Kidney epithelial cell (primary cell): ENCODE measurements around the gene UNC5CL. TPM values are rescaled to one million over a fixed set of nuclear protein-coding genes. Genes with fewer than 3 reads are reported as not detected.
A peak's percentile ranks its signal among the peaks of the same experiment; 100 is the strongest.

Experiments used
- DNase-seq: peaks from one replicate; pipeline ENCODE4 v3.0.0-alpha.2; 2010; ENCODE audit warnings: low read depth
- H3K27me3 ChIP-seq: 2 replicates; pipeline ENCODE4 v1.6.0; 2011; ENCODE audit warnings: low read length; ENCODE audit not compliant: control insufficient read depth, insufficient read depth
- H3K36me3 ChIP-seq: 2 replicates; pipeline ENCODE4 v1.5.1; 2011; ENCODE audit warnings: low read length; ENCODE audit not compliant: control insufficient read depth, insufficient read depth
- H3K4me3 ChIP-seq: 2 replicates; pipeline ENCODE4 v1.5.1; 2011; ENCODE audit warnings: low read depth, mild to moderate bottlenecking, control low read depth, low read length
- CTCF ChIP-seq: IDR thresholded peaks from 2 replicates; pipeline ENCODE4 v1.5.1; 2011; ENCODE audit warnings: mild to moderate bottlenecking, moderate library complexity, low read length, control low read depth, inconsistent platforms; ENCODE audit not compliant: insufficient read depth, poor library complexity, severe bottlenecking
- total RNA-seq: library from RNA; depleted of rRNA; stranded (reverse); fragments of >200 nt; gene quantifications from 2 replicates; pipeline ENCODE4 v1.2.3, GENCODE V29; 2015

UNC5CL gene
- total RNA-seq, 1 donor from 2014 or later, result 1.1 TPM

DNA sequence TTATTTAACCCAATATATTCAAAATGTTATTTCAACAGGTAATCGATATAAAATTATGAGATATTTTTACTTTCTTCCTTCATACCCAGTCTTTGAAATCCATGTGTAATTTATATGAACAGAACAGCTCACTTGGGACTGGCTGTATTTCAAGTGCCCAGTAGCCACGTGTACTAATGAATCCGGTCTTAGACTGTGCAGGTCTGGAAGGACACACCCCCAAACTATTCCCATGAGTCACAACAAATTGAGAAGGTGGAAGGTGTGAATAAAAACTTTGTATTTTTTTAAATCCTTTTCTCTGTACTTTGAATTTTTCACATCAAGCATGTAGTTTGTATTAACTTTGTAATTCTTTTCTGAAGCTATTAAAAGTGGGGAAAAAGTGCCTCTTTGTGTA, 2.8 kb downstream of the UNC5CL start:
- Histone ChIP-seq H3K27me3 (no peaks in the 10 kb centered on the region), H3K36me3 (no peaks in the 10 kb centered on the region), H3K4me3 (no peak overlapping the region)
- TF ChIP-seq CTCF, result no peak
- peak; percentile 45 for DNase-seq

- Histone ChIP-seq H3K36me3 (no peaks in the 10 kb centered on the region), H3K27me3 (no peaks in the 10 kb centered on the region), H3K4me3 (no peak overlapping the region)
- no peak for DNase-seq
- TF ChIP-seq CTCF, result no peak
Measured at GRCh38 chr6:41033776-41034175, 5.2 kb downstream of the UNC5CL start.

- DNase-seq, result no peak
- TF ChIP-seq CTCF, result no peak
- Histone ChIP-seq H3K27me3 (no peaks in the 10 kb centered on the region), H3K4me3 (no peak overlapping the region), H3K36me3 (no peaks in the 10 kb centered on the region)
Measured at GRCh38 chr6:41032830-41033229, 6.2 kb downstream of the UNC5CL start.

DNA sequence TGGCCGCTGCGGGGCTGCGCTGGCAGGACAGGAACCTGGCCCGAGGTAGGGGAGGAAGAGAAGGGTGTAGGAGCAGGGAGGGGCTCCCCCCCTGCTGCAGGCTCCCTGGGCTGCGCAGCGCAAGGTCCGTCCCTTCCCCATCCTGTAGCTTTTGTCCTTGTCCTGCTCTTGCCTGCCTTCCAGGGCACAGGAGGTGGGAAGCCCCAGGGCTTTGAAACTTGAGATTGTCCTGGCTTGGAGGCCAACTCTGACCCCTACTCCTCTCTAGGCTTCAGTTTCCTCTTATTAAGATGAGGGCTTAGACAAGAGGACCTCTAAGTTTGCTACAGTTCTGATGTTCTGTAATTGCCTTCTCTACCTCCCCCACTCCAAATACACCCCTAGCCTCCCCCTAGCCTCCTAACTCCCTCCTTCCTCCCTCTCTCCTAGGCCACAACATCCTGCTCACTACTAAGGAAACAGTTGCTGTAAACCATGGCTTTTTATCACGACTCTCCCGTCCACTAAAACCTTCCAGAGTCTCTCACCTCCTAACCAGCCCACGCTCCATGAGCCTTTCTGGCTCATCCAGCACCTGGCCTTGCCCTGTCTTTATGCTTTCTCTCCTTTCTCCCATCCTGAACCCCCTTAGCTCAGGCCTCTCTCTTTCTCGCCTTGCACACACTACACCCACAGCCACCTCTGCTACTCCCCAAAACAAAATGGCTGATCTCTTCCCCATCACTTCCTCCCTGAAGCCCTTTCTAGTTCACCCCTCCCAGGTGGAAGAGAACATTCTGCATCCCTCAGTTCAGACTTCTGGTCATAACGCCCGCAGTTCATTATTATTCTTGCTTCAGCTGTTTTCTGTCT, 10.2 kb downstream of the UNC5CL start:
- Histone ChIP-seq H3K4me3 (peak overlapping the region; percentile 42), H3K27me3 (no peaks in the 10 kb centered on the region), H3K36me3 (no peaks in the 10 kb centered on the region)
- TF ChIP-seq CTCF, result no peak
- no peak for DNase-seq

GRCh38 chr6:41027799-41028560, 11.0 kb downstream of the UNC5CL start:
- DNase-seq, result no peak
- peak; percentile 87 for TF ChIP-seq CTCF
- no peaks in the 10 kb centered on the region for H3K36me3 ChIP-seq
- peak overlapping the region; percentile 42 for H3K4me3 ChIP-seq
- H3K27me3 ChIP-seq, result no peaks in the 10 kb centered on the region
